NCI-H2029 (cell line): ENCODE results near the gene FGFRL1.
"Not testable (repeated sequence)": the region's sequence is repeated elsewhere in the genome, so short reads cannot be mapped to it uniquely, and the experiment has no call there.

Experiments used
- DNase-seq: peaks from one replicate; lab custom pipeline; 2025; lab: John Stamatoyannopoulos, UW

FGFRL1 gene

GRCh38 chr4:1051472-1051871 is 40.0 kb downstream of the FGFRL1 start:
- no peak for DNase-seq

DNA sequence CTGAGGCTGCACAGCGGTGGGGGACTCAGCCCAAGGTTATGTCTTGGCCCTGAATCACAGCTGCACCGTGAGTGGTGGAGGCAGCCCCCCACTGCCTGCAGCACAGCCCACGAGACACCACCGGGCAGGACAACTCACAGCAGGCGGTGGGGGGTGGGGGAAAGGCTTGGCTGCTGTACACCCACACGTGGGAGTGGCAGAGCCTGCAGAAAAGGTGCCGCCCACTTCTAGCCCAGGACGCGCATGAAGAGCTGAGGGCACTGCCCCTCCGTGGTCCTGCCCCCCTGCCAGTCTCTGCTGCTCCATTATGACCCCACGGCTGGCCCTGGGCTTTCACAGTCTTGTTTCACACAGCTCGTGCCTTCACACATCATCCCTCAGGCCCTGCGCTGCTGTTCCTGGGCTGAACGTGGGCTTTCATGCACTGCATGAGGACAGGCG is 40.8 kb downstream of the FGFRL1 start:
- DNase-seq = no peak

- DNase-seq = no peak
Observed at GRCh38 chr4:1053080-1053661, 41.7 kb downstream of the FGFRL1 start.

- not testable (repeated sequence) for DNase-seq
Observed at GRCh38 chr4:1053891-1054290, 42.5 kb downstream of the FGFRL1 start.

GRCh38 chr4:1054696-1055242 is 43.3 kb downstream of the FGFRL1 start:
- not testable (repeated sequence) for DNase-seq

- DNase-seq = not testable (repeated sequence)
Observed at GRCh38 chr4:1055243-1055701, 43.8 kb downstream of the FGFRL1 start.

GRCh38 chr4:1055721-1056590 is 44.5 kb downstream of the FGFRL1 start:
- DNase-seq = no peak

DNA sequence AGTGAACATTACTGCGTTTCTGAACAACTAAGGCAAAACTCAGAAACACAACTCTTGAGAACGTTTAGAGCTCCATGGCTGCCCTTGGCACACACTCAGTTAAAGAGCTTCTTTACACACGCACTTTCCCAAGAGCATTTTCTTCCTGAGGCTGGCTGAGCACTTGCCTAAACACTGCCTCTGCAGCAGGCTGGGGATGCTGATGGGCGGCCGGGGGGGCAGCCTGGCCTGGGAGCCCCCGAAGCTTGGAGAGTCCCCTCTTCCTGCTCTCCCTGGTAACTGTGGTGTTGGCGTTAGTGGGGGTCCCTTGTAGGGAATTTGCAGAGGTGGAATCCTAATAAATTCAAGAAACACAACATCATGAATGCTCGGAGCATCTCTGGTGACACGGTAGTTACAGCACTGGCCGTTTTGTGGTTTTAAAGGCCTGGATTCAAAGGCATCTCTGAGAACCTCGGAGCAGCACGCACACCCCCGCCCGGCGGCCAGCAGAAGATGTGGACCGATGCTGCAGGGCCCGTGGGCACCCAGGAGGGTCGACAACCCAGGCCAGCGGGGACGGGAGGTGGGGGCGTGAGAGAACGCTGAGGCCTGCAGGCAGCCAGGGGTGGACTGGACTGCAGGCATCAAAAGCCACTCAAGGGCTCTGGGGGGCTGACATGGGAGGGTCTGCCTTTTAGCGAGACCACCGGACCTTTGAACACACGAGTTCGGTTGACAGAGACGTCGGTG is 45.4 kb downstream of the FGFRL1 start:
- DNase-seq = no peak

DNA sequence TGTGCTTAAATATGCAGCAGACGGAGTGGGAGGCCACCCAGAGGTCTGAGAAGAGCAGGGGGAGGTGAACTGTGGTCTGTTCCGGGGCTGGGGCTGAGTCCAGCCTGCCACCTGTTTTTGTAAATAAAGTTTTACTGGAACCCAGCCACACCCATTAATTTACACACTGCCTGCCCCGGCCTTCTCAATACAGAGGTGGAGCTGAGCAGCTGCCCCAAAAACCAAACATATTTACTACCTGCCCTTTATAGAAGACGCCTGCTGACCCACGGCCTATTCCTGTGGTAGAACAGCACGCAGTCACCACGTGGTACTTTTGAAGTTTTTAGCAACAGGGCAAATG is 45.9 kb downstream of the FGFRL1 start:
- no peak for DNase-seq

- no peak for DNase-seq
Observed at GRCh38 chr4:1058198-1058996, 47.0 kb downstream of the FGFRL1 start.

DNA sequence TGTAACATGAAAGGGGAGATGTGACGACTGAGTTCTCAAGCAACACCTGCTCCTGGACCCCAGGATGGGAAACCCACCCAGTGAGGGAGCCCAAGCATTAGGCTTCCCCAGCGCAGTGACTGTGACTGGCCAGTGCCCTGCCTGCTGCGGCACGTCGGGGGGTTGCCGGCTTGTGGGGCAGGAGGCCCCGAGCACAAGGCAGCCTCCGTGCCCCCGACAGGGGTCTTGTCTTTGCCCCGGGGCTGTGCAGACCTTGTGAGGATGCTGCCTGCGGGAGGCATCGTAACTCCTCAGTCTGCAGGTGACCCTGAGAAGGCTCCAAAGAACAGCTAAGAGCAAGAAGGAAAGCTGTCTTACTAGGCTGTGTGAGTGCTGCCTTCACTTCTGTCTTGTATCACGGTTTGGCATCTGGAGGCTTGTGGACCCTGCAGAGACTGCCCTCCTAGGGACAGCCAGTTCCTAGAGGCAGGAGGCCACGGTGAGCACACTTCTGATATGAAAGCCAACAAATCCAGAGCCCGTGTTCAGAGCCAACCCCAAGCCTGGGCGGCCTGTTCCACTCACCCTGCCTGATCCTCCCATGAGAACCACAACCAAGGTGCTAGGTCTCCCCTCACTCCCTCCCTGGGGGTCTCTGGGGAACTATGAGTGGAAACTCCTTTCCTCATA is 47.7 kb downstream of the FGFRL1 start:
- DNase-seq = no peak

GRCh38 chr4:1060121-1060520 is 48.7 kb downstream of the FGFRL1 start:
- DNase-seq = no peak

DNA sequence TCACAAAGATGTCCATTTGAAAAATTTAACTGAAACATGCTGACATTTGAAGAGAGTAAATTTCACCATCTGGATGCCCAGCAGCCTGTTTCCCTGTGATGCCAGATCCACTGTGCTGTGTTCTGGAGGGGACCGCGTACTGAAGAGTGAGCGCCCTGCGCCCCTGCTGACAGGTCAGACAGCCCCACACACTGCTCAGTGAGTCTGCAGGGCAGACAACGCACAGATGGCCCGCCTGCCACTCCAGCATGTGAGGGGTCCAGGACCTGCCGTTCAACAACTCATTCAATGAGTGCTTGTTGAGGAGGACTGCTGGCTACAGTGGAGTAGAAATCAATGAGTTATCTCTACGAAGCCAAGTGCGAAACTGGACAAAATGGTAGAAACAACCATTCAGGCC is 49.2 kb downstream of the FGFRL1 start:
- no peak for DNase-seq

- no peak for DNase-seq
Observed at GRCh38 chr4:1061056-1061700, 49.8 kb downstream of the FGFRL1 start.

DNA sequence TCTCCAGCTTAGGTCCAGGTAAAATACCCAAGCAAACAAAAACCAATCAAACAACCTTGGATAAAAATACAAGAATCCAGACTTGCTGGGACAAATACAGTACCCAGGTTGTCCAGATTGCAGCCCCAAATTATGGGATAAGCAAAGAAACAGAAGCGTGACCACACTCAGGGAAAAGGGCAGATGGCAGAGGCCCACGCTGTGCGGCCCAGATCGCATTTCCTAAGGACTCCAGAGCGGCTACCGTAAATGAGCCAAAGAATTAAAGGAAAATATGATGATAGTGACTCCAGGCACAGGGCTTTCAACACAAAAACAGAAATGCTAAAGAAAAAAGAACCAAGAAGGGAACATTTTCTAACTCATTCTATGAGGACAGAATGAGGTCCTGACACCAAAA is 50.3 kb downstream of the FGFRL1 start:
- no peak for DNase-seq

- DNase-seq = no peak
Observed at GRCh38 chr4:1062419-1062818, 51.0 kb downstream of the FGFRL1 start.

DNA sequence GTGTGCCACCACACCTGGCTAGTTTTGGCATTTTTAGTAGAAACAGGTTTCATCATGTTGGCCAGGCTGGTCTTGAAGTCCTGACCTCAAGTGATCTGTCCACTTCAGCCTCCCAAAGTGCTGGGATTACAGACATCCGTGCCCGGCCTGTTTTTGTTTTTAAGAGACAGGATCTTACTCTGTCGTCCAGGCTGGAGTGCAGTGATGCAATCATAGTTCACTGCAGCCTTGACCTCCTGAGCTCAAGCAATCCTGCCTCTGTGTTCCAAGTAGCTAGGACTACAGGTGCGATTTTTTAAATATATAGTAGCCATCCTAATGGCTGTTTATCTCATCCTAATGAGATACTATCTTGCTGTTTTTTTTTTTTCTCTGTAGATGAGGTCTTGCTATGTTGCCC is 54.3 kb downstream of the FGFRL1 start:
- DNase-seq = no peak

DNA sequence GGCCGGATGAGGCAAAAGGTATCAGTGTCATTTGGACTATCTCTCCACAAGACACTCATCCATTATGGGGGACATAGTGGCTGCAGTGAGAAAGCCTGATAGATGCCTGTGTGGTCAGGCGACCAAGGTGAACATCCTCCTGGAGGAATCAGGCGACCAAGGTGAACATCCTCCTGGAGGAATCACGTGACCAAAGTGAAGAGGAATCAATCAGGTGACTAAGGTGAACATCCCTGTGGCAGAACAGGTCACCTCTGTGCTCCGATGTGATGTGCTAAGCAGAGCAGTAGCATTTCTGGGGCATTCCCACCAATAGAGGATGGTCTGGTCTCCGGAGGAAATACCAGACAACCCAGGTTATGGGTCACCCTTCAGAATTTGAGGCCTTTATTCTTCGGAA is 58.0 kb downstream of the FGFRL1 start:
- DNase-seq = no peak

DNA sequence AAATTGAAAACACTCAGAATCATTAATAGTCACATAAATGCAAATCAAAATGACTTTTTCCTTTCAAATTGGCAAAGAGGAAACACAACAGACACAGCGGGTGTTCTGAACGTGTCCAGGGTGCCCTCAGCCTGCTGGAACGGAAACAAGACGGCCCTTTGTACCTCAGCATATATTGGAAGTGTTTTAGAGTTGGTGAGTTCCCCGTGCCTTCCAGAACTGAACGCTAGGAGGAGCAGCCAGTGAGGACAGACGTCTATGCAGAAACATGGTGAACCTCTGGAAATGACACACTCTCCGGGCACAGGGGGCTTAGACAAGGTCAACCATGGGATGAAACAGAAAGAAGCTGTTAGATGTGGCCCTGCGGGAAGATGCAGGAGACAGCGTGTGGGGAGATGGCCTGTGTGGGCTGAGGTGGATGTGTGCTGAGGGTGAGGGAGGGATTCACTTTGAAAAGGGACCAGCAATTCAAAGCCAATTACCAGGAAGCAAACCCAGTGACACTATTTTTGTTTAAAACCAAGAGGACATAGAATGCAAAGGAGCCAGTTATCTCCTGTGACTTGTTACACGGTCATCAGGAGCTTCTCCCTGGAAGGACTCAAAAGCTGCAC is 61.5 kb downstream of the FGFRL1 start:
- peak; percentile 5 for DNase-seq

DNA sequence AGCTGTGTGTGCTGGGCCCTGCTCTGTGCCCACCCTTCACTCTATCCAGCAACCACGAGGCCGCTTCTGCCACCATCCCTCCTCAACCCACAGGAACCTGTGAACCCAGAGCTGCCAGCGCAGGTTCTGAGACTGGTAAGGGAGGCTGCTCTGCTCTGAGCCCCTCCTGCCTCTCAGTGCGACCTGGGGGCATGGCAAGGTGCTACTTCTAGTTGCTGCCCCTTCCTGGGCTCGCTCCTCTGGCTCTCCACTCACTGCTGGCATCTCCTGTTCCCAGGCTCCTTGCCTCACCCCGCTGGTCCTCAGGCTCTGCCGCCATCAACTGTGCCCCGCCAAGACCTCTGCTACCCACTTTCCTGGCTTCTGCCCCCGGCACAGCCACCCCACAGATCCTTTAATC is 62.7 kb downstream of the FGFRL1 start:
- DNase-seq = no peak
